A549 (cell line): ENCODE measurements around the gene SFXN3. TPM values are rescaled to one million over a fixed set of nuclear protein-coding genes. Genes with fewer than 3 reads are reported as not detected.

Experiments used
- ATAC-seq, 2 experiments: fragments of 200-7000 bp in 1 of 2; fragments of >200 bp in 1 of 2; cut with Nextera tagmentation in 1 of 2; cut with Tn5 transposase in 1 of 2; 3 replicates each; pipeline versions ENCODE4 v1.8.0 to v1.9.1; 2018 to 2020; ENCODE audit warnings: mild to moderate bottlenecking in 1 of 2, moderate library complexity in 1 of 2
- CTCF ChIA-PET: fragments of 300-600 bp; sonication (Branson Sonifier 250); formaldehyde crosslinking; extraction: SDS; loops from one replicate; lab custom pipeline; 2021; ENCODE audit warnings: antibody characterized with exemption, inconsistent platforms; lab: Yijun Ruan, JAX
- POLR2A ChIA-PET: fragments of 350-600 bp; formaldehyde crosslinking; extraction: SDS; loops from one replicate; lab custom pipeline; 2021; ENCODE audit warnings: antibody characterized with exemption, inconsistent platforms; lab: Yijun Ruan, JAX
- DNase-seq, 2 experiments: peaks; one replicate each; pipeline versions ENCODE4 v3.0.0 to v3.0.0-alpha.2; 2011 to 2016; ENCODE audit warnings: low read depth in 1 of 2, low spot score in 1 of 2
- FAIRE-seq: peaks from 2 replicates; lab custom pipeline; 2011; peaks lifted over from hg19 to GRCh38; lab: Jason Lieb, UNC
- H3K27ac ChIP-seq, 2 experiments: fragments of >200 bp; sonication (Bioruptor Twin); formaldehyde crosslinking; 3 replicates each; pipeline ENCODE4 v1.5.1; 2016 to 2017
- H3K4me1 ChIP-seq: fragments of >200 bp; sonication (Bioruptor Twin); formaldehyde crosslinking; 3 replicates; pipeline ENCODE4 v1.6.1; 2016
- H3K4me2 ChIP-seq: fragments of >200 bp; sonication (Bioruptor Twin); formaldehyde crosslinking; 3 replicates; pipeline ENCODE4 v1.6.1; 2016
- H3K4me3 ChIP-seq: fragments of >200 bp; sonication (Bioruptor Twin); formaldehyde crosslinking; 3 replicates; pipeline ENCODE4 v1.5.1; 2016
- H3K9me3 ChIP-seq: fragments of >200 bp; sonication (Bioruptor Twin); formaldehyde crosslinking; 3 replicates; pipeline ENCODE4 v1.6.1; 2016
- BHLHE40 ChIP-seq: IDR thresholded peaks from 2 replicates; pipeline ENCODE4 v1.6.1; 2012; ENCODE audit warnings: low read depth, low read length, inconsistent platforms
- ESRRA ChIP-seq: fragments of 150-350 bp; IDR thresholded peaks from 2 replicates; pipeline ENCODE4 v1.6.1; 2014; ENCODE audit warnings: mild to moderate bottlenecking, low read length, borderline replicate concordance
- FOSL2 ChIP-seq, 2 experiments: fragments of 450-650 bp in 1 of 2; fragments of >200 bp in 1 of 2; sonication (Bioruptor Twin) in 1 of 2; formaldehyde crosslinking; IDR thresholded peaks; 2 replicates each; pipeline versions ENCODE4 v1.5.0 to v1.6.1; 2016 to 2020; ENCODE audit warnings: mild to moderate bottlenecking in 1 of 2, moderate library complexity in 1 of 2
- HDAC2 ChIP-seq: fragments of 200-600 bp; sonication (generic); IDR thresholded peaks from 2 replicates; pipeline ENCODE4 v1.6.1; 2016
- HOXA7 ChIP-seq: fragments of 250-450 bp; sonication (Bioruptor Pico); IDR thresholded peaks from 2 replicates; pipeline ENCODE4 v1.5.0; 2020; ENCODE audit warnings: mild to moderate bottlenecking, moderate library complexity
- HOXB13 ChIP-seq: fragments of 250-450 bp; sonication (Bioruptor Pico); IDR thresholded peaks from 2 replicates; pipeline ENCODE4 v1.5.0; 2020; ENCODE audit warnings: low read depth, mild to moderate bottlenecking, moderate library complexity
- JUN ChIP-seq, 2 experiments: fragments of >200 bp; sonication (Bioruptor Twin); formaldehyde crosslinking; IDR thresholded peaks; 2 replicates in 1 of 2; 3 replicates in 1 of 2; pipeline ENCODE4 v1.6.1; 2016 to 2017
- JUNB ChIP-seq: fragments of >200 bp; sonication (Bioruptor Twin); formaldehyde crosslinking; IDR thresholded peaks from 2 replicates; pipeline ENCODE4 v1.6.1; 2016
- MAFK ChIP-seq: fragments of 450-650 bp; IDR thresholded peaks from 2 replicates; pipeline ENCODE4 v1.6.1; 2014; ENCODE audit not compliant: partially characterized antibody
- MYC ChIP-seq: IDR thresholded peaks from 2 replicates; pipeline ENCODE4 v1.6.1; 2012; ENCODE audit warnings: mild to moderate bottlenecking, inconsistent platforms, low read length, improper control_type of control experiment, borderline replicate concordance
- NPAS2 ChIP-seq: fragments of 250-450 bp; sonication (Bioruptor Pico); IDR thresholded peaks from 2 replicates; pipeline ENCODE4 v1.8.0; 2022; ENCODE audit warnings: mild to moderate bottlenecking, moderate library complexity, borderline replicate concordance
- RAD21 ChIP-seq, 2 experiments: fragments of >200 bp in 1 of 2; sonication (Bioruptor Twin) in 1 of 2; formaldehyde crosslinking in 1 of 2; IDR thresholded peaks in 1 of 2; conservative IDR thresholded peaks in 1 of 2; 2 replicates in 1 of 2; 3 replicates in 1 of 2; pipeline ENCODE4 v1.6.1; 2012 to 2018; ENCODE audit warnings: inconsistent platforms in 1 of 2
- RNF2 ChIP-seq: fragments of 200-600 bp; sonication (generic); IDR thresholded peaks from 2 replicates; pipeline ENCODE4 v1.6.1; 2016; ENCODE audit warnings: low read depth, mild to moderate bottlenecking, antibody characterized with exemption, moderate library complexity, borderline replicate concordance
- SMC3 ChIP-seq: fragments of >200 bp; sonication (Bioruptor Twin); formaldehyde crosslinking; IDR thresholded peaks from 3 replicates; pipeline ENCODE4 v1.6.1; 2018; ENCODE audit warnings: inconsistent platforms
- TFCP2L1 ChIP-seq: fragments of 250-450 bp; sonication (Bioruptor Pico); IDR thresholded peaks from 2 replicates; pipeline ENCODE4 v1.5.0; 2021; ENCODE audit warnings: mild to moderate bottlenecking
- WGBS: methylation state at CpG from one replicate; pipeline ENCODE4 v1.1.6; 2017; ENCODE audit errors: missing lambda C conversion rate; 5-methylcytosine and 5-hydroxymethylcytosine counted together
- polyA plus RNA-seq, 4 experiments: library from polyadenylated mRNA; depleted of rRNA in 3 of 4; stranded (reverse); fragments of >200 nt; fragmentation: RNase III in 1 of 4; extraction: RNeasy Plus Mini Kit Qiagen cat#74134 plus additional on column Dnase treatment in 1 of 4; gene quantifications; 2 replicates in 3 of 4; 3 replicates in 1 of 4; pipeline ENCODE4 v1.2.3, GENCODE V29; 2011 to 2017
- TF ChIP-seq, protein P1 (sequence below): IDR thresholded peaks from 2 replicates; pipeline ENCODE4 v1.6.1; 2012; ENCODE audit warnings: low read depth, borderline replicate concordance
- TF ChIP-seq, protein P2 (sequence below): fragments of >200 bp; sonication (Bioruptor Twin); formaldehyde crosslinking; IDR thresholded peaks from 3 replicates; pipeline ENCODE4 v1.5.1; 2016
- TF ChIP-seq, protein P3 (sequence below): IDR thresholded peaks from 2 replicates; pipeline ENCODE4 v1.6.1; 2012
- TF ChIP-seq, protein P4 (sequence below): fragments of 200-600 bp; sonication (generic); IDR thresholded peaks from 2 replicates; pipeline ENCODE4 v1.6.1; 2016; ENCODE audit warnings: antibody characterized with exemption, mild to moderate bottlenecking, moderate library complexity
- TF ChIP-seq, protein P5 (sequence below): fragments of >200 bp; sonication (Bioruptor Twin); formaldehyde crosslinking; IDR thresholded peaks from 2 replicates; pipeline ENCODE4 v1.6.1; 2016

SFXN3 gene
- polyA plus RNA-seq, 2 of the 4 experiments (the other 2 are of a cell fraction), result 26.3 to 33.7 TPM

DNA sequence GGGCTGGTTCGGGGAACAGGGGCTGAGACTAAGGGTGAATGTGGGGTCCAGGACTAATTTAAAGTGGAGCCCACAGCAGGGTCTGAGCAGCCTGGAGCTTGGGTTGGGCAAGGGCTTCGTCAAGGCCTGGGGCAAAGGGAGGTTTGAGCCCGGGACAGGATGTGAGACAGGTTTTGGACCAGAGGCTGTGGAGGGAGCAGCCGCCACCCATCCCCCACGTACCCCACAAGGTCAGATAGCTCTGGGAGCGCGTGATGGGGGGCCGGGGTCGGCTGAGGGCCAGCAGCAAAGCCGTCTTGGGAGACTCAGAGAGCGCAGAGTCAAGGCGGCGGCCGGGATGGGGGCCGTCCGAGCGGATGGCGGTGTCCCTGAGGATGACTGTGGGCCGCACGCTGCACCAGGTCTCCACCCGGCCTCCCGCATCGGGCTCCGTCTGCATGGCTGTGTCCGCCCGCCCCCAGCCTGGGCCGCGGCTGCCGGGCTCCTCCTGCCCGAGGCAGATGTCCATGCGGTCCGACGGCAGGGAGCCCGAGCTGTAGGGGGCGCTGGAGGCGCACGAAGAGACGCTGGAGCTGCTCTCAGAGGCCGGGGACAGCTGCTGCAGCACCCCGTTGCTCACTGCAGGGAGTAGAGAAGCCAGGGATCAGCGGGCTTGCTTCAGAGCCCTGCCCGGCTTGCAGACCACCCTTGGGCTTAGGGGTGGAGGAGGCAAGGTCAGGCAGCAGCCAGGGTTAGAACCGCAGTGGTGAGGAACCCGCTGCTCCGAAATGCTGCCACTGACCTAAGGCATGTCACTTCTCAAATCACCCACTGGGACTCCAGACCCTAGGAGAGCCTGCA is 12.2 kb upstream of the SFXN3 start:
- TF ChIP-seq RAD21 (conservative IDR thresholded peaks at IDR 0.05 in 1 of 2, IDR thresholded peaks at IDR 0.05 in 1 of 2), result peak; percentile 75 to 78
- TF ChIP-seq, protein P1, sequence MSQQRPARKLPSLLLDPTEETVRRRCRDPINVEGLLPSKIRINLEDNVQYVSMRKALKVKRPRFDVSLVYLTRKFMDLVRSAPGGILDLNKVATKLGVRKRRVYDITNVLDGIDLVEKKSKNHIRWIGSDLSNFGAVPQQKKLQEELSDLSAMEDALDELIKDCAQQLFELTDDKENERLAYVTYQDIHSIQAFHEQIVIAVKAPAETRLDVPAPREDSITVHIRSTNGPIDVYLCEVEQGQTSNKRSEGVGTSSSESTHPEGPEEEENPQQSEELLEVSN, result no peak
- TF ChIP-seq, protein P2, sequence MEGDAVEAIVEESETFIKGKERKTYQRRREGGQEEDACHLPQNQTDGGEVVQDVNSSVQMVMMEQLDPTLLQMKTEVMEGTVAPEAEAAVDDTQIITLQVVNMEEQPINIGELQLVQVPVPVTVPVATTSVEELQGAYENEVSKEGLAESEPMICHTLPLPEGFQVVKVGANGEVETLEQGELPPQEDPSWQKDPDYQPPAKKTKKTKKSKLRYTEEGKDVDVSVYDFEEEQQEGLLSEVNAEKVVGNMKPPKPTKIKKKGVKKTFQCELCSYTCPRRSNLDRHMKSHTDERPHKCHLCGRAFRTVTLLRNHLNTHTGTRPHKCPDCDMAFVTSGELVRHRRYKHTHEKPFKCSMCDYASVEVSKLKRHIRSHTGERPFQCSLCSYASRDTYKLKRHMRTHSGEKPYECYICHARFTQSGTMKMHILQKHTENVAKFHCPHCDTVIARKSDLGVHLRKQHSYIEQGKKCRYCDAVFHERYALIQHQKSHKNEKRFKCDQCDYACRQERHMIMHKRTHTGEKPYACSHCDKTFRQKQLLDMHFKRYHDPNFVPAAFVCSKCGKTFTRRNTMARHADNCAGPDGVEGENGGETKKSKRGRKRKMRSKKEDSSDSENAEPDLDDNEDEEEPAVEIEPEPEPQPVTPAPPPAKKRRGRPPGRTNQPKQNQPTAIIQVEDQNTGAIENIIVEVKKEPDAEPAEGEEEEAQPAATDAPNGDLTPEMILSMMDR, result peak; percentile 78
- TF ChIP-seq, protein P3, sequence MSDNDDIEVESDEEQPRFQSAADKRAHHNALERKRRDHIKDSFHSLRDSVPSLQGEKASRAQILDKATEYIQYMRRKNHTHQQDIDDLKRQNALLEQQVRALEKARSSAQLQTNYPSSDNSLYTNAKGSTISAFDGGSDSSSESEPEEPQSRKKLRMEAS, result peak; percentile 81
- peak; percentile 79; the same call in 1 of the 2 replicates for TF ChIP-seq MYC
- peak; percentile 51; the same call in 2 of the 3 replicates for TF ChIP-seq SMC3
- Histone ChIP-seq H3K27ac (peak overlapping the region; percentile 35 to 76; a peak in 4 of 6 replicates), H3K4me3 (no peak overlapping the region), H3K4me2 (peak overlapping the region; percentile 55), H3K4me1 (peaks cover 14% of the 10 kb centered on the region), H3K9me3 (no peaks in the 10 kb centered on the region)
- ChIA-PET CTCF (interaction anchor here (0.6 to 59.3 kb wide), 13 partner anchors 8 to 503 kb away, joined by 3 to 2364 read pairs (median 4); partner anchors contain the start of genes KAZALD1, LZTS2, MRPL43 and PDZD7), POLR2A (interaction anchor here (0.6 to 1.0 kb wide), 3 partner anchors 12 to 27 kb away, joined by 3 to 15 read pairs (median 4); partner anchors contain the start of genes PDZD7 and SFXN3)
- DNase-seq (peak; percentile 82 to 95), ATAC-seq (peak; percentile 80 to 93), FAIRE-seq (no peak)
- 47% methylated on average over 31 of the region's 45 CpGs for WGBS

DNA sequence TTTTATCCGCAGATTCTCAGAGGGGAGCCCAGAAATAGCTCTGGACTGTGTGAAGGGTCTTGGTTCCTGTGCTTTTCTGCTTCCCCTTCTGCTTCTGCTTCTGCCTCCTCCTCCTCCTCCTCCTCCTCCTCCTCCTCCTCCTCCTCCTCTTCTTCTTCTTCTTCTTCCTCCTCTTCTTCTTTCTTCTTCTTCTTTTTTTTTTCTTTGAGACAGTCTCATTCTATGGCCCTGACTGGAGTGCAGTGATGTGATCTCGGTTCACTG is 11.7 kb upstream of the SFXN3 start:
- ChIA-PET POLR2A (interaction anchor here (0.6 to 1.0 kb wide), 3 partner anchors 12 to 27 kb away, joined by 3 to 15 read pairs (median 4); partner anchors contain the start of genes PDZD7 and SFXN3), CTCF (interaction anchor here (0.6 to 59.3 kb wide), 9 partner anchors 9 to 144 kb away, joined by 3 to 2364 read pairs (median 5); partner anchors contain the start of genes KAZALD1, LZTS2, MRPL43 and PDZD7)
- DNase-seq, result no peak
- Histone ChIP-seq H3K4me3 (no peak overlapping the region), H3K4me2 (peak overlapping the region; percentile 55), H3K9me3 (no peaks in the 10 kb centered on the region), H3K27ac (peak overlapping the region in 1 of 2 experiments; percentile 76; a peak in 1 of 6 replicates), H3K4me1 (peaks cover 14% of the 10 kb centered on the region)
- WGBS, result 59% methylated on average over 2 of the region's 2 CpGs
- TF ChIP-seq NPAS2 (no peak), TFCP2L1 (CRISPR knock-in tag) (no peak), FOSL2 (IDR thresholded peaks at IDR 0.05) (no peak), FOSL2 (CRISPR knock-in tag; IDR thresholded peaks at IDR 0.05) (no peak), MAFK (no peak), HOXB13 (CRISPR knock-in tag) (no peak), ESRRA (no peak), HDAC2 (no peak), RNF2 (no peak), JUNB (no peak), JUN (IDR thresholded peaks at IDR 0.05) (no peak), BHLHE40 (no peak), HOXA7 (CRISPR knock-in tag) (no peak)
- TF ChIP-seq, protein P4, sequence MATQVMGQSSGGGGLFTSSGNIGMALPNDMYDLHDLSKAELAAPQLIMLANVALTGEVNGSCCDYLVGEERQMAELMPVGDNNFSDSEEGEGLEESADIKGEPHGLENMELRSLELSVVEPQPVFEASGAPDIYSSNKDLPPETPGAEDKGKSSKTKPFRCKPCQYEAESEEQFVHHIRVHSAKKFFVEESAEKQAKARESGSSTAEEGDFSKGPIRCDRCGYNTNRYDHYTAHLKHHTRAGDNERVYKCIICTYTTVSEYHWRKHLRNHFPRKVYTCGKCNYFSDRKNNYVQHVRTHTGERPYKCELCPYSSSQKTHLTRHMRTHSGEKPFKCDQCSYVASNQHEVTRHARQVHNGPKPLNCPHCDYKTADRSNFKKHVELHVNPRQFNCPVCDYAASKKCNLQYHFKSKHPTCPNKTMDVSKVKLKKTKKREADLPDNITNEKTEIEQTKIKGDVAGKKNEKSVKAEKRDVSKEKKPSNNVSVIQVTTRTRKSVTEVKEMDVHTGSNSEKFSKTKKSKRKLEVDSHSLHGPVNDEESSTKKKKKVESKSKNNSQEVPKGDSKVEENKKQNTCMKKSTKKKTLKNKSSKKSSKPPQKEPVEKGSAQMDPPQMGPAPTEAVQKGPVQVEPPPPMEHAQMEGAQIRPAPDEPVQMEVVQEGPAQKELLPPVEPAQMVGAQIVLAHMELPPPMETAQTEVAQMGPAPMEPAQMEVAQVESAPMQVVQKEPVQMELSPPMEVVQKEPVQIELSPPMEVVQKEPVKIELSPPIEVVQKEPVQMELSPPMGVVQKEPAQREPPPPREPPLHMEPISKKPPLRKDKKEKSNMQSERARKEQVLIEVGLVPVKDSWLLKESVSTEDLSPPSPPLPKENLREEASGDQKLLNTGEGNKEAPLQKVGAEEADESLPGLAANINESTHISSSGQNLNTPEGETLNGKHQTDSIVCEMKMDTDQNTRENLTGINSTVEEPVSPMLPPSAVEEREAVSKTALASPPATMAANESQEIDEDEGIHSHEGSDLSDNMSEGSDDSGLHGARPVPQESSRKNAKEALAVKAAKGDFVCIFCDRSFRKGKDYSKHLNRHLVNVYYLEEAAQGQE, result no peak
- TF ChIP-seq, protein P2, result no peak
- TF ChIP-seq, protein P5, sequence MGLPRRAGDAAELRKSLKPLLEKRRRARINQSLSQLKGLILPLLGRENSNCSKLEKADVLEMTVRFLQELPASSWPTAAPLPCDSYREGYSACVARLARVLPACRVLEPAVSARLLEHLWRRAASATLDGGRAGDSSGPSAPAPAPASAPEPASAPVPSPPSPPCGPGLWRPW, result no peak
- no peak for FAIRE-seq
- no peak for ATAC-seq
